Liver (tissue), 9 donors: Measurements from ENCODE around the gene SLC43A3. TPM values are rescaled to one million over a fixed set of nuclear protein-coding genes. Genes with fewer than 3 reads are reported as not detected.

Experiments
- DNase-seq: peaks from one replicate; pipeline ENCODE4 v3.0.0-alpha.2; 2017; ENCODE audit warnings: low spot score
- H3K27ac ChIP-seq, 2 donors: one replicate each; pipeline ENCODE4 v1.7.0; 2013; ENCODE audit warnings: inconsistent platforms in 2 of 2, low read length in 2 of 2, control low read depth in 1 of 2, low read depth in 1 of 2, mild to moderate bottlenecking in 1 of 2
- H3K27me3 ChIP-seq, 4 donors: one replicate each; pipeline versions ENCODE4 v1.6.1 to v1.7.0; 2013; ENCODE audit warnings: low read length in 3 of 4, inconsistent platforms in 1 of 4, mild to moderate bottlenecking in 1 of 4, moderate library complexity in 1 of 4; ENCODE audit not compliant: control insufficient read depth in 4 of 4, insufficient read depth in 4 of 4
- H3K36me3 ChIP-seq, 4 donors: one replicate each; pipeline versions ENCODE4 v1.6.1 to v1.7.0; 2013; ENCODE audit warnings: low read length in 3 of 4, mild to moderate bottlenecking in 3 of 4, low read depth in 1 of 4, moderate library complexity in 1 of 4; ENCODE audit not compliant: control insufficient read depth in 4 of 4, insufficient read depth in 3 of 4
- H3K4me1 ChIP-seq, 4 donors: one replicate each; pipeline versions ENCODE4 v1.6.1 to v1.7.0; 2013; ENCODE audit warnings: low read length in 3 of 4, mild to moderate bottlenecking in 3 of 4, moderate library complexity in 1 of 4; ENCODE audit not compliant: control insufficient read depth in 4 of 4, insufficient read depth in 4 of 4
- H3K4me3 ChIP-seq, 3 donors: one replicate each; pipeline versions ENCODE4 v1.6.1 to v1.7.0; 2013; ENCODE audit warnings: low read length in 3 of 3, control low read depth in 1 of 3, low read depth in 1 of 3, mild to moderate bottlenecking in 1 of 3
- H3K9ac ChIP-seq, 2 donors: one replicate each; pipeline ENCODE4 v1.7.0; 2013; ENCODE audit warnings: low read length in 2 of 2, mild to moderate bottlenecking in 2 of 2, moderate library complexity in 2 of 2, control low read depth in 1 of 2, low read depth in 1 of 2
- H3K9me3 ChIP-seq, 4 donors: one replicate each; pipeline versions ENCODE4 v1.6.1 to v1.7.0; 2013; ENCODE audit warnings: low read length in 3 of 4; ENCODE audit not compliant: control insufficient read depth in 4 of 4
- CTCF ChIP-seq: fragments of 150-350 bp; IDR thresholded peaks from 2 replicates; pipeline ENCODE4 v1.5.1; 2017; ENCODE audit warnings: improper control_type of control experiment, low read depth, low read length; ENCODE audit not compliant: missing input control
- EGR1 ChIP-seq, 2 donors: IDR thresholded peaks; 2 replicates each; pipeline ENCODE4 v1.6.1; 2016 to 2018; ENCODE audit warnings: antibody characterized with exemption in 2 of 2, low read depth in 2 of 2
- FOXA1 ChIP-seq: IDR thresholded peaks from 2 replicates; pipeline ENCODE4 v1.6.1; 2016; ENCODE audit warnings: antibody characterized with exemption
- FOXA2 ChIP-seq: IDR thresholded peaks from 2 replicates; pipeline ENCODE4 v1.6.1; 2016; ENCODE audit warnings: antibody characterized with exemption
- GABPA ChIP-seq, 2 donors: IDR thresholded peaks in 1 of 2; conservative IDR thresholded peaks in 1 of 2; 2 replicates each; pipeline ENCODE4 v1.6.1; 2016; ENCODE audit warnings: antibody characterized with exemption in 2 of 2, mild to moderate bottlenecking in 1 of 2, moderate library complexity in 1 of 2
- HNF4A ChIP-seq, 2 donors: conservative IDR thresholded peaks; 2 replicates each; pipeline ENCODE4 v1.6.1; 2016; ENCODE audit warnings: antibody characterized with exemption in 2 of 2, mild to moderate bottlenecking in 2 of 2
- HNF4G ChIP-seq: IDR thresholded peaks from 2 replicates; pipeline ENCODE4 v1.6.1; 2016; ENCODE audit warnings: antibody characterized with exemption
- JUND ChIP-seq, 2 donors: IDR thresholded peaks; 2 replicates each; pipeline ENCODE4 v1.6.1; 2016; ENCODE audit warnings: antibody characterized with exemption in 2 of 2
- REST ChIP-seq: IDR thresholded peaks from 2 replicates; pipeline ENCODE4 v1.6.1; 2016; ENCODE audit warnings: antibody characterized with exemption, mild to moderate bottlenecking
- RXRA ChIP-seq, 2 donors: IDR thresholded peaks; 2 replicates each; pipeline ENCODE4 v1.6.1; 2017 to 2018; ENCODE audit warnings: antibody characterized with exemption in 2 of 2, mild to moderate bottlenecking in 1 of 2
- SP1 ChIP-seq: IDR thresholded peaks from 2 replicates; pipeline ENCODE4 v1.6.1; 2018; ENCODE audit warnings: antibody characterized with exemption, mild to moderate bottlenecking
- ZBTB33 ChIP-seq: IDR thresholded peaks from 2 replicates; pipeline ENCODE4 v1.6.1; 2016; ENCODE audit warnings: antibody characterized with exemption
- WGBS: extraction: QIAGEN DNeasy Blood & Tissue Kit; methylation state at CpG from one replicate; pipeline ENCODE4 v1.1.7; 2013; 5-methylcytosine and 5-hydroxymethylcytosine counted together
- polyA plus RNA-seq, 2 donors: library from polyadenylated mRNA; stranded (reverse) in 1 of 2; unstranded in 1 of 2; fragments of 200-250 nt in 1 of 2; fragments of >200 nt in 1 of 2; fragmentation: Nextera tagmentation in 1 of 2; extraction: Ambion mirVana in 1 of 2; gene quantifications; one replicate each; pipeline versions ENCODE4 v1.2.1 to v1.2.3, GENCODE V29; 2013 to 2015
- total RNA-seq, 2 donors: library from RNA; depleted of rRNA; stranded (reverse); fragments of >200 nt; gene quantifications; one replicate each; pipeline ENCODE4 v1.2.3, GENCODE V29; 2014
- donor health status: healthy.
- donor health status: healthy.
- donor health status: healthy.
- donor health status: healthy.
- donor health status: healthy.

The SLC43A3 gene
- total and polyA plus RNA-seq, 4 donors: 47.2 to 152 (median 93.0) TPM

- TF ChIP-seq RXRA (IDR thresholded peaks at IDR 0.05): peak; percentile 7 to 64
- TF ChIP-seq CTCF: no peak
- TF ChIP-seq REST: no peak
- no peak for TF ChIP-seq HNF4G
- peak; percentile 39 to 71 for TF ChIP-seq HNF4A (conservative IDR thresholded peaks at IDR 0.05)
- TF ChIP-seq EGR1 (IDR thresholded peaks at IDR 0.05; ENCODE audit: low read depth in 2 of 2): peak in 1 of 2 donors; percentile 40
- no peak for TF ChIP-seq ZBTB33
- no peak for TF ChIP-seq FOXA1
- TF ChIP-seq GABPA (IDR thresholded peaks at IDR 0.05 in 1 of 2, conservative IDR thresholded peaks at IDR 0.05 in 1 of 2): no peak
- no peak for TF ChIP-seq JUND (IDR thresholded peaks at IDR 0.05)
- TF ChIP-seq SP1: peak; percentile 42
- TF ChIP-seq FOXA2: no peak
- H3K9me3 ChIP-seq: no peaks in the 10 kb centered on the region
- H3K9ac ChIP-seq: no peak overlapping the region
- peaks cover 0 to 11% (median 6%) of the 10 kb centered on the region in 4 donors for H3K4me1 ChIP-seq
- H3K27me3 ChIP-seq: no peaks in the 10 kb centered on the region
- H3K4me3 ChIP-seq: no peak overlapping the region
- no peaks in the 10 kb centered on the region for H3K36me3 ChIP-seq
- no peak for DNase-seq
- no peak overlapping the region for H3K27ac ChIP-seq
- WGBS: 56% methylated on average over 2 of the region's 2 CpGs
Observed at GRCh38 chr11:57396744-57397143, 30.2 kb downstream of the SLC43A3 start.

GRCh38 chr11:57395905-57396623 lies 30.9 kb downstream of the SLC43A3 start:
- H3K36me3 ChIP-seq: no peaks in the 10 kb centered on the region
- peak; percentile 70 for DNase-seq
- TF ChIP-seq CTCF: no peak
- no peaks in the 10 kb centered on the region for H3K9me3 ChIP-seq
- peaks cover 0 to 11% (median 6%) of the 10 kb centered on the region in 4 donors for H3K4me1 ChIP-seq
- H3K9ac ChIP-seq: no peak overlapping the region
- 90% methylated on average over 11 of the region's 11 CpGs for WGBS
- H3K27me3 ChIP-seq: no peaks in the 10 kb centered on the region
- H3K27ac ChIP-seq: no peak overlapping the region
- H3K4me3 ChIP-seq: no peak overlapping the region
